PC-9 (cell line): ENCODE results near the gene PLA2G2C. TPM values are rescaled to one million over a fixed set of nuclear protein-coding genes. Genes with fewer than 3 reads are reported as not detected.

ENCODE experiments used
- BruUV-seq: library from RNA; stranded (reverse); fragments of 400-500 nt; replicated peaks from 2 replicates; lab custom pipeline; 2021; lab: Mats Ljungman, UMichigan
- CTCF ChIA-PET: fragments of 300-600 bp; sonication (Branson Sonifier 250); formaldehyde crosslinking; loops from one replicate; lab custom pipeline; 2022; ENCODE audit warnings: antibody characterized with exemption; lab: Charles Lee
- POLR2A ChIA-PET: fragments of 300-600 bp; sonication (Branson Sonifier 250); formaldehyde crosslinking; loops from one replicate; lab custom pipeline; 2022; ENCODE audit warnings: antibody characterized with exemption; ENCODE audit not compliant: unreplicated experiment; lab: Charles Lee
- DNase-seq, 2 experiments: peaks; one replicate each; pipeline versions ENCODE4 v3.0.0 to v3.0.0-alpha.2; 2015 to 2022; ENCODE audit warnings: mixed read lengths in 1 of 2
- H2AFZ ChIP-seq: fragments of 200-600 bp; sonication (generic); 2 replicates; pipeline ENCODE4 v1.8.1; 2017; ENCODE audit warnings: antibody characterized with exemption
- H3F3A ChIP-seq: fragments of 200-600 bp; sonication (generic); 2 replicates; pipeline ENCODE4 v1.8.1; 2017; ENCODE audit warnings: antibody characterized with exemption, mild to moderate bottlenecking, low read depth; ENCODE audit not compliant: insufficient read depth
- H3K27ac ChIP-seq: fragments of 200-600 bp; sonication (generic); 2 replicates; pipeline ENCODE4 v1.6.1; 2016; ENCODE audit warnings: mixed run types
- H3K27me3 ChIP-seq: fragments of 200-600 bp; sonication (generic); 2 replicates; pipeline ENCODE4 v1.6.1; 2016; ENCODE audit warnings: low read depth, mixed run types; ENCODE audit not compliant: insufficient read depth
- H3K36me3 ChIP-seq: fragments of 200-600 bp; sonication (generic); 2 replicates; pipeline ENCODE4 v1.6.1; 2016; ENCODE audit warnings: low read depth, mixed run types
- H3K4me1 ChIP-seq: fragments of 200-600 bp; sonication (generic); replicated peaks from 2 replicates; pipeline ENCODE4 v1.6.1; 2016; ENCODE audit warnings: mixed run types; ENCODE audit not compliant: insufficient read depth
- H3K4me2 ChIP-seq: fragments of 200-600 bp; sonication (generic); 2 replicates; pipeline ENCODE4 v1.6.1; 2017; ENCODE audit warnings: mixed run types
- H3K4me3 ChIP-seq: fragments of 200-600 bp; sonication (generic); 2 replicates; pipeline ENCODE4 v1.6.1; 2016; ENCODE audit warnings: mixed run types
- H3K79me2 ChIP-seq: fragments of 200-600 bp; sonication (generic); 2 replicates; pipeline ENCODE4 v1.6.1; 2017; ENCODE audit warnings: low read depth, mixed run types
- H3K9me2 ChIP-seq: fragments of 200-600 bp; sonication (generic); 2 replicates; pipeline ENCODE4 v1.8.1; 2017; ENCODE audit warnings: mild to moderate bottlenecking; ENCODE audit not compliant: insufficient read depth
- H3K9me3 ChIP-seq: fragments of 200-600 bp; sonication (generic); 2 replicates; pipeline ENCODE4 v1.8.1; 2016; ENCODE audit warnings: low read depth; ENCODE audit not compliant: insufficient read depth
- H4K20me1 ChIP-seq: fragments of 200-600 bp; sonication (generic); 2 replicates; pipeline ENCODE4 v1.8.1; 2017; ENCODE audit not compliant: insufficient read depth
- EZH2 ChIP-seq: fragments of 200-600 bp; sonication (generic); IDR thresholded peaks from 2 replicates; pipeline ENCODE4 v1.8.0; 2017; ENCODE audit warnings: antibody characterized with exemption, low read depth
- intact Hi-C: fragments of 100-400 bp; cut with micrococcal nuclease; formaldehyde crosslinking; loops from one replicate; pipeline ENCODE4 v1.10.0; 2022; ENCODE audit not compliant: unreplicated experiment
- total RNA-seq: library from RNA; stranded (reverse); gene quantifications from 2 replicates; pipeline ENCODE4 v1.2.3, GENCODE V29; 2021
- TF ChIP-seq, protein P1 (sequence below): fragments of 200-600 bp; sonication (generic); conservative IDR thresholded peaks from 2 replicates; pipeline ENCODE4 v1.6.1; 2017; ENCODE audit warnings: mixed run types, antibody characterized with exemption, mild to moderate bottlenecking, moderate library complexity

PLA2G2C gene
- total RNA-seq, 1 experiment from 2014 or later, result 0.55 TPM

GRCh38 chr1:20142001-20142710 lies 44.2 kb downstream of the PLA2G2C start:
- no peak overlapping the region for H2AFZ ChIP-seq
- H3F3A ChIP-seq, result peaks cover 7% of the 10 kb centered on the region; the same call in 1 of the 2 replicates
- no peaks in the 10 kb centered on the region for H3K9me3 ChIP-seq
- H3K4me1 ChIP-seq, result peaks cover 33% of the 10 kb centered on the region
- no peaks in the 10 kb centered on the region for H3K9me2 ChIP-seq
- ChIA-PET CTCF (no interaction called here), POLR2A (no interaction called here)
- no peaks in the 10 kb centered on the region for H4K20me1 ChIP-seq
- H3K27me3 ChIP-seq, result no peaks in the 10 kb centered on the region
- no peak overlapping the region for H3K4me3 ChIP-seq
- H3K79me2 ChIP-seq, result no peaks in the 10 kb centered on the region
- no peak overlapping the region for H3K4me2 ChIP-seq
- no peak for DNase-seq
- H3K36me3 ChIP-seq, result no peaks in the 10 kb centered on the region
- BruUV-seq, result no TSS peak
- no peak overlapping the region for H3K27ac ChIP-seq
- intact Hi-C loops, result no loop called here
- TF ChIP-seq, protein P1, sequence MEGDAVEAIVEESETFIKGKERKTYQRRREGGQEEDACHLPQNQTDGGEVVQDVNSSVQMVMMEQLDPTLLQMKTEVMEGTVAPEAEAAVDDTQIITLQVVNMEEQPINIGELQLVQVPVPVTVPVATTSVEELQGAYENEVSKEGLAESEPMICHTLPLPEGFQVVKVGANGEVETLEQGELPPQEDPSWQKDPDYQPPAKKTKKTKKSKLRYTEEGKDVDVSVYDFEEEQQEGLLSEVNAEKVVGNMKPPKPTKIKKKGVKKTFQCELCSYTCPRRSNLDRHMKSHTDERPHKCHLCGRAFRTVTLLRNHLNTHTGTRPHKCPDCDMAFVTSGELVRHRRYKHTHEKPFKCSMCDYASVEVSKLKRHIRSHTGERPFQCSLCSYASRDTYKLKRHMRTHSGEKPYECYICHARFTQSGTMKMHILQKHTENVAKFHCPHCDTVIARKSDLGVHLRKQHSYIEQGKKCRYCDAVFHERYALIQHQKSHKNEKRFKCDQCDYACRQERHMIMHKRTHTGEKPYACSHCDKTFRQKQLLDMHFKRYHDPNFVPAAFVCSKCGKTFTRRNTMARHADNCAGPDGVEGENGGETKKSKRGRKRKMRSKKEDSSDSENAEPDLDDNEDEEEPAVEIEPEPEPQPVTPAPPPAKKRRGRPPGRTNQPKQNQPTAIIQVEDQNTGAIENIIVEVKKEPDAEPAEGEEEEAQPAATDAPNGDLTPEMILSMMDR, result no peak
- TF ChIP-seq EZH2, result no peak

DNA sequence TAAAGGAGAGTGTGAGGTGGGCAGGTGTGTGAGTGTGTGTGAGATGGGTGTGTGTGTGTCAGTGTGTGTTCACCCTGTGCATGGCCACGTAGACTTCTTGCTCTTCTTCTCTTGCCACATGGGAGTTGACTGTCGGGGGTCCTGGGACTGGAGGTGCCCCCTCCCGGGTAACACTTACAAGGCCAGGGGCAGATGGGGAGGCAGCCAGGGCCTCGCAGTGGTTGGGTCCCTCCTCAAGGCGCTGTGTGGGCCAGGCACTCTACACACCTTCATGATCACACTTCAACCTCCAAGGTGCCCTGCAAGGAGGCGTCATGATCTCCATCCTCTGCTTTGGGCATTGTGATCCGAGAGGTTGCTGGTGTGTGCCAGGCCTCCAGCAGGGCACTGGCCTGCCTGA lies 44.9 kb downstream of the PLA2G2C start:
- Histone ChIP-seq H2AFZ (no peak overlapping the region), H3K4me3 (no peak overlapping the region), H3K4me2 (no peak overlapping the region), H3K79me2 (no peaks in the 10 kb centered on the region), H3K27me3 (no peaks in the 10 kb centered on the region), H3K27ac (no peak overlapping the region), H3K4me1 (peaks cover 40% of the 10 kb centered on the region), H3K36me3 (no peaks in the 10 kb centered on the region), H3K9me3 (no peaks in the 10 kb centered on the region), H3F3A (peaks cover 7% of the 10 kb centered on the region; the same call in 1 of the 2 replicates), H4K20me1 (no peaks in the 10 kb centered on the region), H3K9me2 (no peaks in the 10 kb centered on the region)
- BruUV-seq, result no TSS peak
- no peak for DNase-seq
- intact Hi-C loops, result no loop called here
- POLR2A ChIA-PET, result no interaction called here
- TF ChIP-seq, protein P1, result no peak
- TF ChIP-seq EZH2, result no peak
- CTCF ChIA-PET, result no interaction called here

- no TSS peak for BruUV-seq
- H3K4me2 ChIP-seq, result no peak overlapping the region
- H3K4me3 ChIP-seq, result no peak overlapping the region
- H3K27me3 ChIP-seq, result no peaks in the 10 kb centered on the region
- no peaks in the 10 kb centered on the region for H3K9me3 ChIP-seq
- TF ChIP-seq, protein P1, result no peak
- no peak for TF ChIP-seq EZH2
- no peak overlapping the region for H3K27ac ChIP-seq
- H3K4me1 ChIP-seq, result peaks cover 45% of the 10 kb centered on the region
- no peaks in the 10 kb centered on the region for H4K20me1 ChIP-seq
- intact Hi-C loops, result no loop called here
- no peaks in the 10 kb centered on the region for H3K79me2 ChIP-seq
- POLR2A ChIA-PET, result no interaction called here
- CTCF ChIA-PET, result no interaction called here
- no peak for DNase-seq
- H2AFZ ChIP-seq, result no peak overlapping the region
- no peaks in the 10 kb centered on the region for H3K36me3 ChIP-seq
- no peaks in the 10 kb centered on the region for H3K9me2 ChIP-seq
- H3F3A ChIP-seq, result peaks cover 7% of the 10 kb centered on the region; the same call in 1 of the 2 replicates
Observed at GRCh38 chr1:20141001-20141400, 45.3 kb downstream of the PLA2G2C start.
